Measurements from ENCODE around the gene KRTAP27-1. TPM values are rescaled to one million over a fixed set of nuclear protein-coding genes. Genes with fewer than 3 reads are reported as not detected.

The KRTAP27-1 gene
- total RNA-seq, 4 donors from 2014 or later = not detected

GRCh38 chr21:30326390-30326789 is 11.1 kb downstream of the KRTAP27-1 start:
- Histone ChIP-seq H3K27ac (no peak overlapping the region), H3K4me1 (no peaks in the 10 kb centered on the region), H3K36me3 (no peaks in the 10 kb centered on the region), H3K9me3 (no peaks in the 10 kb centered on the region), H3K27me3 (no peaks in the 10 kb centered on the region), H3K4me3 (no peak overlapping the region)
- TF ChIP-seq POLR2A (IDR thresholded peaks at IDR 0.05) (no peak), CTCF (IDR thresholded peaks at IDR 0.05) (no peak)
- no peak for DNase-seq

GRCh38 chr21:30320215-30320614 is 17.3 kb downstream of the KRTAP27-1 start, which contains the start of gene KRTAP26-1:
TSS of gene KRTAP26-1 (minus strand) at chr21:30320315. CDS start at chr21:30320035, 280 bp downstream.
- TF ChIP-seq CTCF (IDR thresholded peaks at IDR 0.05) (no peak), POLR2A (IDR thresholded peaks at IDR 0.05) (no peak)
- DNase-seq = no peak

GRCh38 chr21:30315701-30316100 is 21.8 kb downstream of the KRTAP27-1 start:
- no peak for TF ChIP-seq POLR2A (IDR thresholded peaks at IDR 0.05)
- TF ChIP-seq CTCF (IDR thresholded peaks at IDR 0.05) = no peak
- no peak overlapping the region for H3K27ac ChIP-seq
- H3K4me1 ChIP-seq = no peaks in the 10 kb centered on the region
- DNase-seq = no peak
- no peaks in the 10 kb centered on the region for H3K9me3 ChIP-seq
- H3K4me3 ChIP-seq = no peak overlapping the region
- H3K27me3 ChIP-seq = no peaks in the 10 kb centered on the region
- no peaks in the 10 kb centered on the region for H3K36me3 ChIP-seq

More at GRCh38 chr21:30320215-30320614, 17.3 kb downstream of the KRTAP27-1 start, which contains the start of gene KRTAP26-1:
- no peak within 1 kb of the TSS for H3K4me3 ChIP-seq
- no peak within 1 kb of the TSS for H3K27ac ChIP-seq
- H3K9me3 ChIP-seq = no peaks in the 10 kb centered on the region
- no peaks in the 10 kb centered on the region for H3K27me3 ChIP-seq
- H3K4me1 ChIP-seq = no peaks in the 10 kb centered on the region
- no peaks in the 10 kb centered on the region for H3K36me3 ChIP-seq

GRCh38 chr21:30306884-30307283 is 30.6 kb downstream of the KRTAP27-1 start:
- H3K36me3 ChIP-seq = no peaks in the 10 kb centered on the region
- no peak overlapping the region for H3K4me3 ChIP-seq
- no peak for DNase-seq
- H3K27me3 ChIP-seq = no peaks in the 10 kb centered on the region
- no peaks in the 10 kb centered on the region for H3K4me1 ChIP-seq
- TF ChIP-seq CTCF (IDR thresholded peaks at IDR 0.05) = no peak
- no peak for TF ChIP-seq POLR2A (IDR thresholded peaks at IDR 0.05)
- H3K9me3 ChIP-seq = no peaks in the 10 kb centered on the region
- no peak overlapping the region for H3K27ac ChIP-seq

- H3K27ac ChIP-seq = no peak overlapping the region
- DNase-seq = no peak
- no peak overlapping the region for H3K4me3 ChIP-seq
- no peaks in the 10 kb centered on the region for H3K36me3 ChIP-seq
- TF ChIP-seq CTCF (IDR thresholded peaks at IDR 0.05) = no peak
- TF ChIP-seq POLR2A (IDR thresholded peaks at IDR 0.05) = no peak
- no peaks in the 10 kb centered on the region for H3K9me3 ChIP-seq
- H3K27me3 ChIP-seq = no peaks in the 10 kb centered on the region
- no peaks in the 10 kb centered on the region for H3K4me1 ChIP-seq
Measured at GRCh38 chr21:30305136-30305535, 32.4 kb downstream of the KRTAP27-1 start.

GRCh38 chr21:30289215-30289614 is 48.3 kb downstream of the KRTAP27-1 start, which contains the start of gene KRTAP25-1:
TSS of gene KRTAP25-1 (minus strand) at chr21:30289514. CDS start at chr21:30289490, 24 bp downstream.
- TF ChIP-seq POLR2A (IDR thresholded peaks at IDR 0.05) (no peak), CTCF (IDR thresholded peaks at IDR 0.05) (no peak)
- Histone ChIP-seq H3K27ac (no peak within 1 kb of the TSS), H3K4me1 (no peaks in the 10 kb centered on the region), H3K27me3 (no peaks in the 10 kb centered on the region), H3K4me3 (no peak within 1 kb of the TSS), H3K36me3 (no peaks in the 10 kb centered on the region), H3K9me3 (no peaks in the 10 kb centered on the region)
- DNase-seq = no peak
